Activated T-cell treated with anti-CD3 and anti-CD28 coated beads, Interleukin-2, amount 50 U/mL, for 4 hours (primary cell): ENCODE data around the gene STMN3. TPM values are rescaled to one million over a fixed set of nuclear protein-coding genes. Genes with fewer than 3 reads are reported as not detected.

Experiments used
- ATAC-seq, 2 donors: fragments of 200-7000 bp; cut with Tn5 transposase; one replicate each; pipeline ENCODE4 v1.10.0; 2021
- DNase-seq: peaks from one replicate; pipeline ENCODE4 v3.0.0-alpha.2; 2020
- H3K27me3 Mint-ChIP-seq: one replicate; pipeline ENCODE4 v1.8.0; 2021; ENCODE audit warnings: low read depth, mixed read lengths
- H3K36me3 Mint-ChIP-seq: one replicate; pipeline ENCODE4 v1.8.0; 2022; ENCODE audit warnings: mixed read lengths; ENCODE audit not compliant: insufficient read depth
- H3K4me1 Mint-ChIP-seq: one replicate; pipeline ENCODE4 v1.8.0; 2021; ENCODE audit warnings: low read depth, mixed read lengths
- H3K4me3 Mint-ChIP-seq: one replicate; pipeline ENCODE4 v1.8.0; 2021; ENCODE audit warnings: mild to moderate bottlenecking, moderate library complexity, mixed read lengths
- H3K9me3 Mint-ChIP-seq: one replicate; pipeline ENCODE4 v1.8.0; 2021; ENCODE audit warnings: mixed read lengths
- total RNA-seq, 3 donors: library from RNA; stranded (reverse); gene quantifications; one replicate each; pipeline ENCODE4 v1.2.1, GENCODE V29; 2021

Gene STMN3
- total RNA-seq = 10 to 100 TPM; 11.4 to 16.2 (median 12.4) TPM

GRCh38 chr20:63653041-63653973 is at the start of gene STMN3:
Gene STMN3, minus strand, starts transcription at chr20:63653424. Its CDS starts 79 bp downstream, at chr20:63653345.
- H3K4me3 Mint-ChIP-seq = peak within 1 kb of the TSS; percentile 77
- peaks cover 27% of the 10 kb centered on the region for H3K4me1 Mint-ChIP-seq
- DNase-seq (peak; percentile 57), ATAC-seq (peak; percentile 50 to 53)
- H3K36me3 Mint-ChIP-seq = no peaks in the 10 kb centered on the region
- H3K27me3 Mint-ChIP-seq = no peaks in the 10 kb centered on the region
- no peaks in the 10 kb centered on the region for H3K9me3 Mint-ChIP-seq

- ATAC-seq (no peak), DNase-seq (no peak)
- Mint-ChIP-seq H3K27me3 (no peaks in the 10 kb centered on the region), H3K4me1 (peaks cover 34% of the 10 kb centered on the region), H3K4me3 (no peak overlapping the region), H3K9me3 (no peaks in the 10 kb centered on the region), H3K36me3 (peaks cover 11% of the 10 kb centered on the region)
Measured at GRCh38 chr20:63702036-63702665, 48.9 kb upstream of the STMN3 start.

GRCh38 chr20:63701329-63702035 is 48.3 kb upstream of the STMN3 start:
- H3K4me1 Mint-ChIP-seq = peaks cover 31% of the 10 kb centered on the region
- DNase-seq (no peak), ATAC-seq (no peak)
- peaks cover 8% of the 10 kb centered on the region for H3K36me3 Mint-ChIP-seq
- no peaks in the 10 kb centered on the region for H3K27me3 Mint-ChIP-seq
- no peaks in the 10 kb centered on the region for H3K9me3 Mint-ChIP-seq
- no peak overlapping the region for H3K4me3 Mint-ChIP-seq

- peaks cover 31% of the 10 kb centered on the region for H3K4me1 Mint-ChIP-seq
- no peaks in the 10 kb centered on the region for H3K27me3 Mint-ChIP-seq
- peaks cover 8% of the 10 kb centered on the region for H3K36me3 Mint-ChIP-seq
- no peak for ATAC-seq
- no peaks in the 10 kb centered on the region for H3K9me3 Mint-ChIP-seq
- H3K4me3 Mint-ChIP-seq = no peak overlapping the region
- DNase-seq = no peak
Measured at GRCh38 chr20:63701051-63701328, 47.8 kb upstream of the STMN3 start.

GRCh38 chr20:63700199-63701050 is 47.2 kb upstream of the STMN3 start:
- H3K4me1 Mint-ChIP-seq = peaks cover 29% of the 10 kb centered on the region
- peaks cover 6% of the 10 kb centered on the region for H3K36me3 Mint-ChIP-seq
- no peaks in the 10 kb centered on the region for H3K27me3 Mint-ChIP-seq
- H3K4me3 Mint-ChIP-seq = no peak overlapping the region
- ATAC-seq (no peak), DNase-seq (no peak)
- H3K9me3 Mint-ChIP-seq = no peaks in the 10 kb centered on the region

- no peak for ATAC-seq
- Mint-ChIP-seq H3K27me3 (no peaks in the 10 kb centered on the region), H3K36me3 (peaks cover 2% of the 10 kb centered on the region), H3K4me1 (peaks cover 26% of the 10 kb centered on the region), H3K9me3 (no peaks in the 10 kb centered on the region), H3K4me3 (peak overlapping the region; percentile 11)
- DNase-seq = no peak
Measured at GRCh38 chr20:63699466-63700198, 46.4 kb upstream of the STMN3 start.

- Mint-ChIP-seq H3K9me3 (no peaks in the 10 kb centered on the region), H3K4me3 (peak overlapping the region; percentile 11), H3K4me1 (peaks cover 26% of the 10 kb centered on the region), H3K36me3 (peaks cover 2% of the 10 kb centered on the region), H3K27me3 (no peaks in the 10 kb centered on the region)
- peak; percentile 33 for DNase-seq
- ATAC-seq = peak; percentile 62 to 75
Measured at GRCh38 chr20:63698739-63699465, 45.7 kb upstream of the STMN3 start.

- H3K9me3 Mint-ChIP-seq = no peaks in the 10 kb centered on the region
- DNase-seq (no peak), ATAC-seq (no peak)
- peaks cover 3% of the 10 kb centered on the region for H3K36me3 Mint-ChIP-seq
- H3K4me1 Mint-ChIP-seq = peaks cover 25% of the 10 kb centered on the region
- H3K27me3 Mint-ChIP-seq = no peaks in the 10 kb centered on the region
- H3K4me3 Mint-ChIP-seq = no peak overlapping the region
Measured at GRCh38 chr20:63697868-63698545, 44.8 kb upstream of the STMN3 start.

GRCh38 chr20:63697357-63697867 is 44.2 kb upstream of the STMN3 start:
- Mint-ChIP-seq H3K4me1 (peaks cover 24% of the 10 kb centered on the region), H3K4me3 (peak overlapping the region; percentile 40)

GRCh38 chr20:63696628-63697356 is 43.6 kb upstream of the STMN3 start, which contains the start of gene TNFRSF6B:
Gene TNFRSF6B, plus strand, starts transcription at chr20:63696652. Its CDS starts 116 bp downstream, at chr20:63696768.
- peak within 1 kb of the TSS; percentile 40 for H3K4me3 Mint-ChIP-seq
- H3K36me3 Mint-ChIP-seq = peaks cover 2% of the 10 kb centered on the region
- no peaks in the 10 kb centered on the region for H3K9me3 Mint-ChIP-seq
- DNase-seq = no peak
- H3K27me3 Mint-ChIP-seq = no peaks in the 10 kb centered on the region
- peaks cover 24% of the 10 kb centered on the region for H3K4me1 Mint-ChIP-seq
- ATAC-seq = peak; percentile 9 to 19

More at GRCh38 chr20:63697357-63697867, 44.2 kb upstream of the STMN3 start:
- H3K36me3 Mint-ChIP-seq = peaks cover 2% of the 10 kb centered on the region
- H3K27me3 Mint-ChIP-seq = no peaks in the 10 kb centered on the region
- ATAC-seq (no peak), DNase-seq (no peak)
- H3K9me3 Mint-ChIP-seq = no peaks in the 10 kb centered on the region

- Mint-ChIP-seq H3K27me3 (no peaks in the 10 kb centered on the region), H3K36me3 (peaks cover 2% of the 10 kb centered on the region), H3K9me3 (no peaks in the 10 kb centered on the region), H3K4me3 (peak overlapping the region; percentile 24), H3K4me1 (peaks cover 24% of the 10 kb centered on the region)
- DNase-seq (no peak), ATAC-seq (peak; percentile 33)
Measured at GRCh38 chr20:63696306-63696627, 43.0 kb upstream of the STMN3 start.
